H1 (cell line): ENCODE data around the gene DSCAM. TPM values are rescaled to one million over a fixed set of nuclear protein-coding genes. Genes with fewer than 3 reads are reported as not detected.

Experiments
- CTCF ChIA-PET: fragments of 300-600 bp; sonication (Branson Sonifier 250); formaldehyde crosslinking; loops from one replicate; lab custom pipeline; 2021; ENCODE audit not compliant: partially characterized antibody; lab: Charles Lee
- POLR2A ChIA-PET: fragments of 300-600 bp; sonication (Branson Sonifier 250); formaldehyde crosslinking; loops from one replicate; lab custom pipeline; 2021; ENCODE audit warnings: inconsistent platforms; ENCODE audit not compliant: partially characterized antibody; lab: Charles Lee
- DNase-seq, 2 experiments: peaks; one replicate each; pipeline versions ENCODE4 v3.0.0 to v3.0.0-alpha.2; 2010 to 2022; ENCODE audit warnings: low spot score in 2 of 2, low read depth in 1 of 2, mixed read lengths in 1 of 2
- FAIRE-seq: peaks from 2 replicates; lab custom pipeline; 2011; peaks lifted over from hg19 to GRCh38; lab: Jason Lieb, UNC
- H2AFZ ChIP-seq: 2 replicates; pipeline ENCODE4 v1.8.1; 2012; ENCODE audit warnings: low read length, inconsistent platforms
- H2AK5ac ChIP-seq: 2 replicates; pipeline ENCODE4 v1.6.1; 2013; ENCODE audit warnings: low read depth, low read length
- H2BK120ac ChIP-seq: replicated peaks from 2 replicates; pipeline ENCODE3; 2013; ENCODE audit warnings: low read depth, low read length, inconsistent platforms
- H2BK12ac ChIP-seq: 2 replicates; pipeline ENCODE4 v1.6.1; 2013; ENCODE audit warnings: low read depth, low read length
- H2BK15ac ChIP-seq: 2 replicates; pipeline ENCODE4 v1.6.1; 2013; ENCODE audit warnings: low read length
- H2BK20ac ChIP-seq: 2 replicates; pipeline ENCODE4 v1.6.1; 2013; ENCODE audit warnings: low read length
- H2BK5ac ChIP-seq: 2 replicates; pipeline ENCODE4 v1.6.1; 2013; ENCODE audit warnings: low read depth, low read length
- H3K14ac ChIP-seq: 2 replicates; pipeline ENCODE4 v1.6.1; 2013; ENCODE audit warnings: inconsistent platforms; ENCODE audit not compliant: insufficient read length
- H3K18ac ChIP-seq: 2 replicates; pipeline ENCODE4 v1.6.1; 2013; ENCODE audit warnings: low read length; ENCODE audit errors: extremely low read depth
- H3K23ac ChIP-seq: 2 replicates; pipeline ENCODE4 v1.6.1; 2013; ENCODE audit warnings: inconsistent platforms; ENCODE audit not compliant: insufficient read length
- H3K23me2 ChIP-seq: 2 replicates; pipeline ENCODE4 v1.6.1; 2013; ENCODE audit warnings: low read depth, low read length
- H3K27ac ChIP-seq: 2 replicates; pipeline ENCODE4 v1.6.1; 2011; ENCODE audit warnings: low read depth, low read length, inconsistent platforms
- H3K27me3 ChIP-seq, 4 experiments: replicated peaks in 1 of 4; 1 replicate in 1 of 4; 2 replicates in 3 of 4; pipeline versions ENCODE4 v1.6.1 to v1.8.1; 2011 to 2013; ENCODE audit warnings: low read length in 3 of 4, mild to moderate bottlenecking in 3 of 4, inconsistent platforms in 2 of 4, mixed read lengths in 2 of 4, moderate library complexity in 1 of 4; ENCODE audit not compliant: control insufficient read depth in 3 of 4, insufficient read depth in 3 of 4; ENCODE audit errors: extremely low read depth in 1 of 4
- H3K36me3 ChIP-seq, 4 experiments: 2 replicates each; pipeline versions ENCODE4 v1.6.1 to v1.8.1; 2011 to 2013; ENCODE audit warnings: mild to moderate bottlenecking in 4 of 4, low read length in 3 of 4, moderate library complexity in 2 of 4, control low read depth in 1 of 4, inconsistent platforms in 1 of 4; ENCODE audit not compliant: insufficient read depth in 4 of 4, control insufficient read depth in 2 of 4
- H3K4ac ChIP-seq: replicated peaks from 2 replicates; pipeline ENCODE3; 2013; ENCODE audit warnings: low read length, low read depth, mixed read lengths, inconsistent platforms; ENCODE audit not compliant: insufficient read length
- H3K4me1 ChIP-seq, 4 experiments: replicated peaks in 1 of 4; 1 replicate in 1 of 4; 2 replicates in 3 of 4; pipeline versions ENCODE4 v1.6.1 to v1.8.1; 2011 to 2013; ENCODE audit warnings: low read length in 3 of 4, inconsistent platforms in 2 of 4, mixed read lengths in 1 of 4; ENCODE audit not compliant: insufficient read depth in 4 of 4, control insufficient read depth in 3 of 4
- H3K4me2 ChIP-seq, 2 experiments: 2 replicates each; pipeline versions ENCODE4 v1.6.1 to v1.8.1; 2011 to 2013; ENCODE audit warnings: low read depth in 2 of 2, low read length in 2 of 2, control low read depth in 1 of 2, inconsistent platforms in 1 of 2, mild to moderate bottlenecking in 1 of 2; ENCODE audit not compliant: insufficient read depth in 1 of 2
- H3K4me3 ChIP-seq, 4 experiments: fragments of 200-600, 300-600 bp in 1 of 4; sonication (generic), shearing (Covaris generic), sonication (Bioruptor Twin) in 1 of 4; 2 replicates each; pipeline versions ENCODE4 v1.5.1 to v1.8.1; 2011 to 2016; ENCODE audit warnings: low read length in 4 of 4, low read depth in 3 of 4, control low read depth in 2 of 4, inconsistent platforms in 2 of 4, mild to moderate bottlenecking in 2 of 4, mixed read lengths in 1 of 4, moderate library complexity in 1 of 4; ENCODE audit not compliant: insufficient read depth in 2 of 4; ENCODE audit errors: extremely low read depth in 1 of 4
- H3K56ac ChIP-seq: replicated peaks from 2 replicates; pipeline ENCODE3; 2013; ENCODE audit warnings: low read depth, mild to moderate bottlenecking, mixed read lengths, low read length, inconsistent platforms; ENCODE audit not compliant: insufficient read length
- H3K79me1 ChIP-seq: 2 replicates; pipeline ENCODE4 v1.6.1; 2013; ENCODE audit warnings: low read depth, low read length, control low read depth
- H3K79me2 ChIP-seq, 2 experiments: 2 replicates each; pipeline versions ENCODE4 v1.6.1 to v1.8.1; 2012 to 2013; ENCODE audit warnings: low read length in 2 of 2, mild to moderate bottlenecking in 2 of 2, inconsistent platforms in 1 of 2; ENCODE audit not compliant: insufficient read depth in 2 of 2, control insufficient read depth in 1 of 2
- H3K9ac ChIP-seq, 4 experiments: replicated peaks in 1 of 4; 1 replicate in 1 of 4; 2 replicates in 3 of 4; pipeline versions ENCODE4 v1.6.1 to v1.8.1; 2011 to 2013; ENCODE audit warnings: low read depth in 3 of 4, low read length in 3 of 4, control low read depth in 2 of 4, mild to moderate bottlenecking in 2 of 4, moderate library complexity in 2 of 4, inconsistent platforms in 1 of 4; ENCODE audit errors: extremely low read depth in 1 of 4
- H3K9me3 ChIP-seq, 2 experiments: 2 replicates each; pipeline versions ENCODE4 v1.6.1 to v1.8.1; 2012 to 2013; ENCODE audit warnings: mild to moderate bottlenecking in 2 of 2, moderate library complexity in 2 of 2, control low read depth in 1 of 2, inconsistent platforms in 1 of 2, low read depth in 1 of 2, low read length in 1 of 2, mixed read lengths in 1 of 2; ENCODE audit not compliant: insufficient read depth in 2 of 2
- H4K20me1 ChIP-seq, 2 experiments: replicated peaks in 1 of 2; 2 replicates each; pipeline versions ENCODE3 to v1.8.1; 2011 to 2013; ENCODE audit warnings: inconsistent platforms in 2 of 2, low read length in 2 of 2, mild to moderate bottlenecking in 1 of 2; ENCODE audit not compliant: insufficient read depth in 2 of 2, control insufficient read depth in 1 of 2
- H4K5ac ChIP-seq: 2 replicates; pipeline ENCODE4 v1.6.1; 2013; ENCODE audit warnings: low read length, low read depth, mixed read lengths, inconsistent platforms; ENCODE audit not compliant: insufficient read length
- H4K8ac ChIP-seq: 2 replicates; pipeline ENCODE4 v1.8.0; 2013; ENCODE audit warnings: mild to moderate bottlenecking, moderate library complexity, low read length, inconsistent platforms; ENCODE audit not compliant: insufficient read depth; ENCODE audit errors: extremely low read depth
- H4K91ac ChIP-seq: replicated peaks from 2 replicates; pipeline ENCODE3; 2013; ENCODE audit warnings: low read length, mixed read lengths, inconsistent platforms; ENCODE audit not compliant: insufficient read length
- BACH1 ChIP-seq: IDR thresholded peaks from 2 replicates; pipeline ENCODE4 v1.6.1; 2012; ENCODE audit warnings: low read length, improper control_type of control experiment
- E2F6 ChIP-seq: IDR thresholded peaks from 2 replicates; pipeline ENCODE4 v1.6.1; 2012; ENCODE audit warnings: inconsistent platforms
- JUND ChIP-seq: IDR thresholded peaks from 2 replicates; pipeline ENCODE4 v1.6.1; 2011; ENCODE audit warnings: mild to moderate bottlenecking, improper control_type of control experiment, low read length
- SIN3A ChIP-seq, 2 experiments: IDR thresholded peaks in 1 of 2; conservative IDR thresholded peaks in 1 of 2; 2 replicates each; pipeline ENCODE4 v1.6.1; 2011 to 2012; ENCODE audit warnings: low read length in 2 of 2, improper control_type of control experiment in 1 of 2, low read depth in 1 of 2, mild to moderate bottlenecking in 1 of 2
- WGBS, 2 experiments: shearing (Covaris generic) in 1 of 2; methylation state at CpG; one replicate each; pipeline versions ENCODE4 v1.1.6 to v1.1.7; 2013 to 2015; ENCODE audit warnings: low lambda C conversion rate in 2 of 2, mixed read lengths in 2 of 2, inconsistent platforms in 1 of 2, low coverage in 1 of 2, missing lambda C conversion rate in 1 of 2; ENCODE audit not compliant: insufficient replicate concordance in 2 of 2, insufficient coverage in 1 of 2, insufficient read length in 1 of 2; ENCODE audit errors: extremely low coverage in 1 of 2, missing lambda C conversion rate in 1 of 2; 5-methylcytosine and 5-hydroxymethylcytosine counted together
- polyA plus RNA-seq, 7 experiments: library from polyadenylated mRNA; depleted of rRNA in 3 of 7; stranded (reverse) in 5 of 7; unstranded in 2 of 7; fragments of >200 nt in 5 of 7; fragments of 200-250 nt in 2 of 7; gene quantifications; 1 replicate in 5 of 7; 2 replicates in 1 of 7; 4 replicates in 1 of 7; pipeline versions ENCODE4 v1.2.1 to v1.2.3, GENCODE V29; 2011 to 2013; ENCODE audit warnings: missing spikeins in 2 of 7, mixed read lengths in 2 of 7
- total RNA-seq: library from RNA; stranded (reverse); fragmentation: NEBNext Ultra II Directional; extraction: Animal tissue kit (Norgen Biotek cat#: 25700); gene quantifications from 2 replicates; pipeline ENCODE4 v1.2.1, GENCODE V29; 2021
- TF ChIP-seq, protein P1 (sequence below), 3 experiments: IDR thresholded peaks; 1 replicate in 2 of 3; 2 replicates in 1 of 3; pipeline versions ENCODE4 v1.5.1 to v1.6.1; 2011; ENCODE audit warnings: low read length in 3 of 3, mild to moderate bottlenecking in 3 of 3, inconsistent platforms in 2 of 3, low read depth in 1 of 3, moderate library complexity in 1 of 3; ENCODE audit not compliant: insufficient read depth in 1 of 3; ENCODE audit errors: control extremely low read depth in 1 of 3
- TF ChIP-seq, protein P2 (sequence below): IDR thresholded peaks from 2 replicates; pipeline ENCODE4 v1.6.1; 2011; ENCODE audit warnings: low read length, improper control_type of control experiment

DSCAM gene
- total and polyA plus RNA-seq, 2 of the 8 experiments (the other 6 are each of a cell fraction or from before 2014, with no cell fraction given), result 0.02 to 0.15 TPM

DNA sequence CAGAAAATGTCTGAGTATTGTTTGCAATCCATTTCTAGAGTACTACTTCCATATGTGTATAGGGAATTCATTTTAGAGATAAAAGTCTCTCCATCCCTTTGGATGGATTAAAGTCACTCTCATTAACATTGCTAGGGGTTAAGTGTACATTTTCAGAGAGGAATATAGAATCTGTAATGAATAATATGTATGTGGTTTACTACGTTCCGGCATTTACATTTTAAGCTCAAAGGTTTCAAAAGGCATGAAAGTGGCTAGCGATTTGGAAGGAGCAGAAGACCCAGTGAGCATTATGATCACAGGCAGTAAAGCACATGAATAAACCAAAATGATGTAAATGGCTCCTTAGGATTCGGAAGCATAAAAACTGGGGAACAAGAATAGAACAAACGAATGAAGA lies 123.0 kb downstream of the DSCAM start:
- Histone ChIP-seq H3K14ac (no peak overlapping the region), H4K91ac (no peak overlapping the region)
- no peak for TF ChIP-seq JUND
- no peak for TF ChIP-seq SIN3A (conservative IDR thresholded peaks at IDR 0.05 in 1 of 2, IDR thresholded peaks at IDR 0.05 in 1 of 2; ENCODE audit: low read depth in 1 of 2, low read length in 2 of 2)
- TF ChIP-seq, protein P1, sequence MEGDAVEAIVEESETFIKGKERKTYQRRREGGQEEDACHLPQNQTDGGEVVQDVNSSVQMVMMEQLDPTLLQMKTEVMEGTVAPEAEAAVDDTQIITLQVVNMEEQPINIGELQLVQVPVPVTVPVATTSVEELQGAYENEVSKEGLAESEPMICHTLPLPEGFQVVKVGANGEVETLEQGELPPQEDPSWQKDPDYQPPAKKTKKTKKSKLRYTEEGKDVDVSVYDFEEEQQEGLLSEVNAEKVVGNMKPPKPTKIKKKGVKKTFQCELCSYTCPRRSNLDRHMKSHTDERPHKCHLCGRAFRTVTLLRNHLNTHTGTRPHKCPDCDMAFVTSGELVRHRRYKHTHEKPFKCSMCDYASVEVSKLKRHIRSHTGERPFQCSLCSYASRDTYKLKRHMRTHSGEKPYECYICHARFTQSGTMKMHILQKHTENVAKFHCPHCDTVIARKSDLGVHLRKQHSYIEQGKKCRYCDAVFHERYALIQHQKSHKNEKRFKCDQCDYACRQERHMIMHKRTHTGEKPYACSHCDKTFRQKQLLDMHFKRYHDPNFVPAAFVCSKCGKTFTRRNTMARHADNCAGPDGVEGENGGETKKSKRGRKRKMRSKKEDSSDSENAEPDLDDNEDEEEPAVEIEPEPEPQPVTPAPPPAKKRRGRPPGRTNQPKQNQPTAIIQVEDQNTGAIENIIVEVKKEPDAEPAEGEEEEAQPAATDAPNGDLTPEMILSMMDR (IDR thresholded peaks at IDR 0.05; ENCODE audit: control extremely low read depth in 1 of 3, insufficient read depth in 1 of 3, low read depth in 1 of 3, low read length in 3 of 3), result no peak
- TF ChIP-seq, protein P2, sequence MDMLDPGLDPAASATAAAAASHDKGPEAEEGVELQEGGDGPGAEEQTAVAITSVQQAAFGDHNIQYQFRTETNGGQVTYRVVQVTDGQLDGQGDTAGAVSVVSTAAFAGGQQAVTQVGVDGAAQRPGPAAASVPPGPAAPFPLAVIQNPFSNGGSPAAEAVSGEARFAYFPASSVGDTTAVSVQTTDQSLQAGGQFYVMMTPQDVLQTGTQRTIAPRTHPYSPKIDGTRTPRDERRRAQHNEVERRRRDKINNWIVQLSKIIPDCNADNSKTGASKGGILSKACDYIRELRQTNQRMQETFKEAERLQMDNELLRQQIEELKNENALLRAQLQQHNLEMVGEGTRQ, result no peak
- no peak for TF ChIP-seq BACH1
- TF ChIP-seq E2F6, result no peak

More for the DNA sequence above, 123.0 kb downstream of the DSCAM start:
- Histone ChIP-seq H3K4me1 (no peaks in the 10 kb centered on the region), H3K23ac (no peak overlapping the region), H3K9ac (no peak overlapping the region), H2BK15ac (no peak overlapping the region), H4K5ac (no peak overlapping the region), H4K20me1 (no peaks in the 10 kb centered on the region), H3K56ac (no peak overlapping the region), H3K4ac (no peak overlapping the region), H2BK5ac (no peak overlapping the region), H3K4me3 (no peak overlapping the region), H3K36me3 (no peaks in the 10 kb centered on the region), H2AK5ac (no peak overlapping the region), H3K27me3 (no peaks in the 10 kb centered on the region), H3K4me2 (no peak overlapping the region), H2BK20ac (no peak overlapping the region), H4K8ac (no peak overlapping the region), H3K23me2 (no peaks in the 10 kb centered on the region), H2BK12ac (no peak overlapping the region), H3K79me2 (no peaks in the 10 kb centered on the region), H2AFZ (no peak overlapping the region), H3K18ac (no peak overlapping the region), H2BK120ac (no peak overlapping the region), H3K79me1 (no peaks in the 10 kb centered on the region), H3K27ac (no peak overlapping the region), H3K9me3 (peaks cover 2 to 3% of the 10 kb centered on the region in 2 experiments; a peak in 2 of 4 replicates)
- ChIA-PET POLR2A (no interaction called here), CTCF (interaction anchor here (0.8 to 1.1 kb wide), 2 partner anchors 25 to 348 kb away, joined by 3 read pairs; no protein-coding TSS in a partner anchor)
- WGBS, 2 experiments, result 88% methylated on average over 5 of the region's 5 CpGs; no CpG with 5 or more reads in 1 of the 2 experiments
- DNase-seq, result no peak
- FAIRE-seq, result no peak
